OCI-LY7 (cell line): ENCODE data around the gene MCAT.

Experiments
- CTCF ChIP-seq: fragments of 200-600 bp; sonication (generic); conservative IDR thresholded peaks from 2 replicates; pipeline ENCODE4 v1.5.1; 2014; ENCODE audit warnings: mild to moderate bottlenecking, antibody characterized with exemption, low read length, moderate library complexity, mixed read lengths
- EZH2phosphoT487 ChIP-seq: fragments of 200-600 bp; sonication (generic); IDR thresholded peaks from 2 replicates; pipeline ENCODE4 v1.6.1; 2018; ENCODE audit warnings: low read depth, borderline replicate concordance, mild to moderate bottlenecking, mixed run types, antibody characterized with exemption, low read length, moderate library complexity, mixed read lengths

GRCh38 chr22:43173566-43173965 lies 30.4 kb upstream of the MCAT start:
- TF ChIP-seq CTCF = no peak
- TF ChIP-seq EZH2phosphoT487 = no peak
